ENCODE measurements around the gene TMEM132D.
"Not testable (repeated sequence)": the region's sequence is repeated elsewhere in the genome, so short reads cannot be mapped to it uniquely, and the experiment has no call there.

Gene TMEM132D

GRCh38 chr12:129570796-129571400, 332.9 kb downstream of the TMEM132D start:
- FAIRE-seq = no peak
- TF ChIP-seq TAF1 (IDR thresholded peaks at IDR 0.05; ENCODE audit: borderline replicate concordance, low read depth, low read length) (no peak), POLR2AphosphoS5 (IDR thresholded peaks at IDR 0.05; ENCODE audit: low read depth, low read length) (no peak), POLR2A (IDR thresholded peaks at IDR 0.05; ENCODE audit: low read depth, low read length) (no peak)
- no peak for DNase-seq (ENCODE audit: insufficient read length)

GRCh38 chr12:129566800-129567199, 337.0 kb downstream of the TMEM132D start:
- TF ChIP-seq TAF1 (IDR thresholded peaks at IDR 0.05; ENCODE audit: borderline replicate concordance, low read depth, low read length) = no peak
- no peak for TF ChIP-seq POLR2A (IDR thresholded peaks at IDR 0.05; ENCODE audit: low read depth, low read length)
- DNase-seq (ENCODE audit: insufficient read length) (no peak), FAIRE-seq (no peak)

- FAIRE-seq (no peak), DNase-seq (ENCODE audit: insufficient read length) (no peak)
- no peak for TF ChIP-seq TAF1 (IDR thresholded peaks at IDR 0.05; ENCODE audit: borderline replicate concordance, low read depth, low read length)
- TF ChIP-seq POLR2AphosphoS5 (IDR thresholded peaks at IDR 0.05; ENCODE audit: low read depth, low read length) = no peak
- TF ChIP-seq POLR2A (IDR thresholded peaks at IDR 0.05; ENCODE audit: low read depth, low read length) = no peak
Observed at GRCh38 chr12:129564768-129565167, 339.1 kb downstream of the TMEM132D start.

- TF ChIP-seq POLR2AphosphoS5 (IDR thresholded peaks at IDR 0.05; ENCODE audit: low read depth, low read length) (no peak), TAF1 (IDR thresholded peaks at IDR 0.05; ENCODE audit: borderline replicate concordance, low read depth, low read length) (no peak), POLR2A (IDR thresholded peaks at IDR 0.05; ENCODE audit: low read depth, low read length) (no peak)
- DNase-seq (ENCODE audit: insufficient read length) (no peak), FAIRE-seq (no peak)
Observed at GRCh38 chr12:129563266-129563665, 340.6 kb downstream of the TMEM132D start.

- TF ChIP-seq TAF1 (IDR thresholded peaks at IDR 0.05; ENCODE audit: borderline replicate concordance, low read depth, low read length) = no peak
- TF ChIP-seq POLR2AphosphoS5 (IDR thresholded peaks at IDR 0.05; ENCODE audit: low read depth, low read length) = no peak
- no peak for TF ChIP-seq POLR2A (IDR thresholded peaks at IDR 0.05; ENCODE audit: low read depth, low read length)
- DNase-seq (ENCODE audit: insufficient read length) (no peak), FAIRE-seq (no peak)
Observed at GRCh38 chr12:129561304-129561703, 342.5 kb downstream of the TMEM132D start.

- DNase-seq (ENCODE audit: insufficient read length) = no peak
- TF ChIP-seq POLR2AphosphoS5 (IDR thresholded peaks at IDR 0.05; ENCODE audit: low read depth, low read length) (no peak), TAF1 (IDR thresholded peaks at IDR 0.05; ENCODE audit: borderline replicate concordance, low read depth, low read length) (no peak), POLR2A (IDR thresholded peaks at IDR 0.05; ENCODE audit: low read depth, low read length) (no peak)
- FAIRE-seq = no peak
Observed at GRCh38 chr12:129559776-129560175, 344.0 kb downstream of the TMEM132D start.

- DNase-seq (ENCODE audit: insufficient read length) = no peak
- no peak for FAIRE-seq
- TF ChIP-seq POLR2A (IDR thresholded peaks at IDR 0.05; ENCODE audit: low read depth, low read length) (no peak), POLR2AphosphoS5 (IDR thresholded peaks at IDR 0.05; ENCODE audit: low read depth, low read length) (no peak), TAF1 (IDR thresholded peaks at IDR 0.05; ENCODE audit: borderline replicate concordance, low read depth, low read length) (no peak)
Observed at GRCh38 chr12:129558036-129558435, 345.8 kb downstream of the TMEM132D start.

GRCh38 chr12:129556082-129556481, 347.7 kb downstream of the TMEM132D start:
- TF ChIP-seq TAF1 (IDR thresholded peaks at IDR 0.05; ENCODE audit: borderline replicate concordance, low read depth, low read length) (no peak), POLR2A (IDR thresholded peaks at IDR 0.05; ENCODE audit: low read depth, low read length) (no peak), POLR2AphosphoS5 (IDR thresholded peaks at IDR 0.05; ENCODE audit: low read depth, low read length) (no peak)
- FAIRE-seq (no peak), DNase-seq (ENCODE audit: insufficient read length) (no peak)

- DNase-seq (ENCODE audit: insufficient read length) (no peak), FAIRE-seq (no peak)
- TF ChIP-seq TAF1 (IDR thresholded peaks at IDR 0.05; ENCODE audit: borderline replicate concordance, low read depth, low read length) (no peak), POLR2AphosphoS5 (IDR thresholded peaks at IDR 0.05; ENCODE audit: low read depth, low read length) (no peak), POLR2A (IDR thresholded peaks at IDR 0.05; ENCODE audit: low read depth, low read length) (no peak)
Observed at GRCh38 chr12:129552996-129553750, 350.7 kb downstream of the TMEM132D start.

GRCh38 chr12:129551441-129551840, 352.4 kb downstream of the TMEM132D start:
- DNase-seq (ENCODE audit: insufficient read length) (no peak), FAIRE-seq (no peak)
- no peak for TF ChIP-seq POLR2AphosphoS5 (IDR thresholded peaks at IDR 0.05; ENCODE audit: low read depth, low read length)
- TF ChIP-seq TAF1 (IDR thresholded peaks at IDR 0.05; ENCODE audit: borderline replicate concordance, low read depth, low read length) = no peak
- TF ChIP-seq POLR2A (IDR thresholded peaks at IDR 0.05; ENCODE audit: low read depth, low read length) = no peak

GRCh38 chr12:129550353-129550752, 353.5 kb downstream of the TMEM132D start:
- DNase-seq (ENCODE audit: insufficient read length) = no peak
- FAIRE-seq = no peak
- TF ChIP-seq TAF1 (IDR thresholded peaks at IDR 0.05; ENCODE audit: borderline replicate concordance, low read depth, low read length) = no peak
- no peak for TF ChIP-seq POLR2A (IDR thresholded peaks at IDR 0.05; ENCODE audit: low read depth, low read length)
- TF ChIP-seq POLR2AphosphoS5 (IDR thresholded peaks at IDR 0.05; ENCODE audit: low read depth, low read length) = no peak

GRCh38 chr12:129549656-129550055, 354.2 kb downstream of the TMEM132D start:
- TF ChIP-seq TAF1 (IDR thresholded peaks at IDR 0.05; ENCODE audit: borderline replicate concordance, low read depth, low read length) (no peak), POLR2AphosphoS5 (IDR thresholded peaks at IDR 0.05; ENCODE audit: low read depth, low read length) (no peak), POLR2A (IDR thresholded peaks at IDR 0.05; ENCODE audit: low read depth, low read length) (no peak)
- DNase-seq (ENCODE audit: insufficient read length) (no peak), FAIRE-seq (no peak)

- FAIRE-seq; DNase-seq (ENCODE audit: insufficient read length): not testable (repeated sequence)
Observed at GRCh38 chr12:129549020-129549419, 354.8 kb downstream of the TMEM132D start.

Measured in GM12892 (cell line).